ENCODE data around the gene FUT8.

FUT8 gene

GRCh38 chr14:65412032-65412846, at the start of gene FUT8:
TSS of gene FUT8 (plus strand) at chr14:65412730. CDS start at chr14:65561564, 148,834 bp downstream.
- no peaks in the 10 kb centered on the region for H3K27me3 ChIP-seq (ENCODE audit: insufficient read depth, low read length)
- H3K4me3 ChIP-seq (ENCODE audit: low read depth, low read length): peak within 1 kb of the TSS; percentile 97
- peak within 1 kb of the TSS; percentile 77 for H3K27ac ChIP-seq (ENCODE audit: low read depth, low read length)
- no peaks in the 10 kb centered on the region for H3K36me3 ChIP-seq (ENCODE audit: insufficient read depth, low read length)
- peaks cover 13% of the 10 kb centered on the region for H3K4me1 ChIP-seq (ENCODE audit: control insufficient read depth, insufficient read depth, low read length, unreplicated experiment)
- peak within 1 kb of the TSS; percentile 93 for H2AFZ ChIP-seq (ENCODE audit: low read length, unreplicated experiment)
- peaks cover 40% of the 10 kb centered on the region for H3K79me2 ChIP-seq (ENCODE audit: control insufficient read depth, insufficient read depth, low read length, unreplicated experiment)

- Histone ChIP-seq H3K27ac (ENCODE audit: low read depth, low read length) (no peak overlapping the region), H3K27me3 (ENCODE audit: insufficient read depth, low read length) (no peaks in the 10 kb centered on the region), H3K79me2 (ENCODE audit: control insufficient read depth, insufficient read depth, low read length, unreplicated experiment) (no peaks in the 10 kb centered on the region), H3K4me1 (ENCODE audit: control insufficient read depth, insufficient read depth, low read length, unreplicated experiment) (peaks cover 4% of the 10 kb centered on the region), H2AFZ (ENCODE audit: low read length, unreplicated experiment) (no peak overlapping the region), H3K36me3 (ENCODE audit: insufficient read depth, low read length) (no peaks in the 10 kb centered on the region), H3K4me3 (ENCODE audit: low read depth, low read length) (no peak overlapping the region)
Observed at GRCh38 chr14:65366802-65367565, 45.5 kb upstream of the FUT8 start.

GRCh38 chr14:65369560-65369959, 43.0 kb upstream of the FUT8 start:
- H3K27me3 ChIP-seq (ENCODE audit: insufficient read depth, low read length): no peaks in the 10 kb centered on the region
- no peak overlapping the region for H2AFZ ChIP-seq (ENCODE audit: low read length, unreplicated experiment)
- no peaks in the 10 kb centered on the region for H3K4me1 ChIP-seq (ENCODE audit: control insufficient read depth, insufficient read depth, low read length, unreplicated experiment)
- H3K27ac ChIP-seq (ENCODE audit: low read depth, low read length): no peak overlapping the region
- H3K4me3 ChIP-seq (ENCODE audit: low read depth, low read length): no peak overlapping the region
- H3K79me2 ChIP-seq (ENCODE audit: control insufficient read depth, insufficient read depth, low read length, unreplicated experiment): no peaks in the 10 kb centered on the region
- H3K36me3 ChIP-seq (ENCODE audit: insufficient read depth, low read length): no peaks in the 10 kb centered on the region

- Histone ChIP-seq H3K27ac (ENCODE audit: low read depth, low read length) (no peak overlapping the region), H3K79me2 (ENCODE audit: control insufficient read depth, insufficient read depth, low read length, unreplicated experiment) (no peaks in the 10 kb centered on the region), H2AFZ (ENCODE audit: low read length, unreplicated experiment) (no peak overlapping the region), H3K27me3 (ENCODE audit: insufficient read depth, low read length) (no peaks in the 10 kb centered on the region), H3K36me3 (ENCODE audit: insufficient read depth, low read length) (no peaks in the 10 kb centered on the region), H3K4me1 (ENCODE audit: control insufficient read depth, insufficient read depth, low read length, unreplicated experiment) (no peaks in the 10 kb centered on the region), H3K4me3 (ENCODE audit: low read depth, low read length) (no peak overlapping the region)
Observed at GRCh38 chr14:65370801-65371248, 41.7 kb upstream of the FUT8 start.

GRCh38 chr14:65371784-65372183, 40.7 kb upstream of the FUT8 start:
- Histone ChIP-seq H3K36me3 (ENCODE audit: insufficient read depth, low read length) (no peaks in the 10 kb centered on the region), H2AFZ (ENCODE audit: low read length, unreplicated experiment) (no peak overlapping the region), H3K4me1 (ENCODE audit: control insufficient read depth, insufficient read depth, low read length, unreplicated experiment) (no peaks in the 10 kb centered on the region), H3K27me3 (ENCODE audit: insufficient read depth, low read length) (no peaks in the 10 kb centered on the region), H3K27ac (ENCODE audit: low read depth, low read length) (no peak overlapping the region), H3K4me3 (ENCODE audit: low read depth, low read length) (no peak overlapping the region), H3K79me2 (ENCODE audit: control insufficient read depth, insufficient read depth, low read length, unreplicated experiment) (no peaks in the 10 kb centered on the region)

- no peak overlapping the region for H2AFZ ChIP-seq (ENCODE audit: low read length, unreplicated experiment)
- no peaks in the 10 kb centered on the region for H3K79me2 ChIP-seq (ENCODE audit: control insufficient read depth, insufficient read depth, low read length, unreplicated experiment)
- H3K4me1 ChIP-seq (ENCODE audit: control insufficient read depth, insufficient read depth, low read length, unreplicated experiment): no peaks in the 10 kb centered on the region
- H3K27me3 ChIP-seq (ENCODE audit: insufficient read depth, low read length): no peaks in the 10 kb centered on the region
- H3K27ac ChIP-seq (ENCODE audit: low read depth, low read length): no peak overlapping the region
- no peak overlapping the region for H3K4me3 ChIP-seq (ENCODE audit: low read depth, low read length)
- no peaks in the 10 kb centered on the region for H3K36me3 ChIP-seq (ENCODE audit: insufficient read depth, low read length)
Observed at GRCh38 chr14:65373016-65373670, 39.4 kb upstream of the FUT8 start.

GRCh38 chr14:65373671-65374039, 38.9 kb upstream of the FUT8 start:
- Histone ChIP-seq H2AFZ (ENCODE audit: low read length, unreplicated experiment) (no peak overlapping the region), H3K27ac (ENCODE audit: low read depth, low read length) (no peak overlapping the region), H3K36me3 (ENCODE audit: insufficient read depth, low read length) (no peaks in the 10 kb centered on the region), H3K79me2 (ENCODE audit: control insufficient read depth, insufficient read depth, low read length, unreplicated experiment) (no peaks in the 10 kb centered on the region), H3K4me1 (ENCODE audit: control insufficient read depth, insufficient read depth, low read length, unreplicated experiment) (no peaks in the 10 kb centered on the region), H3K4me3 (ENCODE audit: low read depth, low read length) (no peak overlapping the region), H3K27me3 (ENCODE audit: insufficient read depth, low read length) (no peaks in the 10 kb centered on the region)

- no peaks in the 10 kb centered on the region for H3K4me1 ChIP-seq (ENCODE audit: control insufficient read depth, insufficient read depth, low read length, unreplicated experiment)
- H3K36me3 ChIP-seq (ENCODE audit: insufficient read depth, low read length): no peaks in the 10 kb centered on the region
- H3K4me3 ChIP-seq (ENCODE audit: low read depth, low read length): no peak overlapping the region
- no peaks in the 10 kb centered on the region for H3K79me2 ChIP-seq (ENCODE audit: control insufficient read depth, insufficient read depth, low read length, unreplicated experiment)
- no peaks in the 10 kb centered on the region for H3K27me3 ChIP-seq (ENCODE audit: insufficient read depth, low read length)
- H2AFZ ChIP-seq (ENCODE audit: low read length, unreplicated experiment): no peak overlapping the region
- no peak overlapping the region for H3K27ac ChIP-seq (ENCODE audit: low read depth, low read length)
Observed at GRCh38 chr14:65377576-65377975, 35.0 kb upstream of the FUT8 start.

GRCh38 chr14:65382586-65382985, 29.9 kb upstream of the FUT8 start:
- Histone ChIP-seq H3K27ac (ENCODE audit: low read depth, low read length) (no peak overlapping the region), H3K4me1 (ENCODE audit: control insufficient read depth, insufficient read depth, low read length, unreplicated experiment) (no peaks in the 10 kb centered on the region), H3K79me2 (ENCODE audit: control insufficient read depth, insufficient read depth, low read length, unreplicated experiment) (no peaks in the 10 kb centered on the region), H3K36me3 (ENCODE audit: insufficient read depth, low read length) (no peaks in the 10 kb centered on the region), H2AFZ (ENCODE audit: low read length, unreplicated experiment) (no peak overlapping the region), H3K27me3 (ENCODE audit: insufficient read depth, low read length) (no peaks in the 10 kb centered on the region), H3K4me3 (ENCODE audit: low read depth, low read length) (no peak overlapping the region)

- H3K36me3 ChIP-seq (ENCODE audit: insufficient read depth, low read length): no peaks in the 10 kb centered on the region
- H3K27ac ChIP-seq (ENCODE audit: low read depth, low read length): no peak overlapping the region
- no peaks in the 10 kb centered on the region for H3K4me1 ChIP-seq (ENCODE audit: control insufficient read depth, insufficient read depth, low read length, unreplicated experiment)
- H3K27me3 ChIP-seq (ENCODE audit: insufficient read depth, low read length): no peaks in the 10 kb centered on the region
- no peaks in the 10 kb centered on the region for H3K79me2 ChIP-seq (ENCODE audit: control insufficient read depth, insufficient read depth, low read length, unreplicated experiment)
- H2AFZ ChIP-seq (ENCODE audit: low read length, unreplicated experiment): no peak overlapping the region
- H3K4me3 ChIP-seq (ENCODE audit: low read depth, low read length): no peak overlapping the region
Observed at GRCh38 chr14:65387171-65387570, 25.4 kb upstream of the FUT8 start.
